Mucosa of descending colon (tissue), 3 donors: ENCODE measurements around the gene NMT2. TPM values are rescaled to one million over a fixed set of nuclear protein-coding genes. Genes with fewer than 3 reads are reported as not detected.

Experiments
- ATAC-seq: fragments of 200-7000 bp; cut with Tn5 transposase; one replicate; pipeline ENCODE4 v1.9.1; 2020; ENCODE audit warnings: mild to moderate bottlenecking, moderate library complexity
- DNase-seq, 3 donors: peaks; one replicate each; pipeline ENCODE4 v3.0.0-alpha.2; 2020
- H3K36me3 ChIP-seq: fragments of 200-600 bp; one replicate; pipeline ENCODE4 v1.8.0; 2021; ENCODE audit warnings: low read depth, mild to moderate bottlenecking
- H3K4me1 ChIP-seq: fragments of 200-600 bp; one replicate; pipeline ENCODE4 v1.8.0; 2021; ENCODE audit warnings: low read depth, mild to moderate bottlenecking
- H3K4me3 ChIP-seq: fragments of 200-600 bp; one replicate; pipeline ENCODE4 v1.8.0; 2021; ENCODE audit warnings: mild to moderate bottlenecking
- H3K9me3 ChIP-seq: fragments of 200-600 bp; one replicate; pipeline ENCODE4 v1.8.0; 2021; ENCODE audit warnings: mild to moderate bottlenecking
- CTCF ChIP-seq: fragments of 200-600 bp; IDR thresholded peaks from one replicate; pipeline ENCODE4 v1.8.0; 2022; ENCODE audit warnings: antibody characterized with exemption, mild to moderate bottlenecking
- intact Hi-C, 2 donors: fragments of 100-400 bp; cut with DNase I in 1 of 2; cut with micrococcal nuclease in 1 of 2; formaldehyde crosslinking; loops; one replicate each; pipeline versions ENCODE4 v1.11.0 to v1.11.1; 2022; cut with DNase I, micrococcal nuclease
- long read RNA-seq, 2 donors: library from polyadenylated mRNA; unstranded; transcript quantifications; one replicate each; pipeline ENCODE4 v2.0.0, GENCODE V29; 2019 to 2021
- total RNA-seq, 3 donors: library from RNA; stranded (reverse); fragmentation: NEBNext Ultra II Directional in 2 of 3; extraction: Animal tissue kit (Norgen Biotek cat#: 25700) in 2 of 3; gene quantifications; one replicate each; pipeline versions ENCODE4 v1.2.1 to v1.2.4, GENCODE V29; 2021 to 2023
- donor health status: DM: no; HTN: no; CAD: no; lungs with moderate emphysema.
- donor health status: DM: no; HTN: no; CAD: no.
- donor health status: DM: no; HTN: yes; CAD: no.

NMT2 gene
- 10 to 100 TPM; 21.8 to 26.4 (median 24.3) TPM for total RNA-seq
- long read RNA-seq, donor 1, transcript NMT2-202 (12 exons, 2,907 nt) = major isoform, 10 of 23 reads
- long read RNA-seq, donor 1, partial matches to known transcripts = 0 of 23 reads
- long read RNA-seq, donor 1, other reads (novel, unspliced or antisense) = 10 of 23 reads
- long read RNA-seq, donor 2, partial matches to known transcripts = 1 of 6 reads
- long read RNA-seq, donor 2, other reads (novel, unspliced or antisense) = 3 of 6 reads

DNA sequence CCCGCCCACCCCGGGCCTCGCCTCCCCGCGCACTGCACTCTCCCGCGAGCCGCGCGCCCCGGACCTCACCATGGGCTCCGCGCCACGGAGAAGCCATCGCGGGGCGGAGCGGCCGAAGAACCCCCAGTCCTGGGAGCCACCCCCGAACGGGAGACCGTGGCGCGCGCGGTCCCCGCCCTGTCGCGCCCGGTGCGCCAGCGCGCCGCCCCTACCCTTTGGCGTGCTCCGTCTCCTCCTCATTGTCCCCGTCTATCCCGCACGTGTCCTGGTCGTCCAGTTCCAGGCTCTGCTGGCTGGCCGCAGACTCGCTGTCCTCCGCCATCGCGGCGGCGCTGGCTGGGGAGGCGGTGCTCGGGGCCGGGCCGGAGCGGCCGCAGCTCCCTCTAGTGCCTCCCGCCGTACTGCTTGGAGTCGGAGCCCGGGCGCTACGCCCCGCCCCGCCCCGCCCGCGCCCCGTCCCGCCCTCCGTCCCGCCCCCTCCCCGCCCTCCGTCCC, at the start of gene NMT2:
Gene NMT2, minus strand, starts transcription at position 403 of the 495 bp plus-strand sequence. Its CDS starts 81 bp downstream, at position 322.
- H3K4me3 ChIP-seq = peak within 1 kb of the TSS; percentile 80
- peaks cover 11% of the 10 kb centered on the region for H3K4me1 ChIP-seq
- H3K9me3 ChIP-seq = no peaks in the 10 kb centered on the region
- DNase-seq = peak; percentile 88 to 93 (median 93)
- intact Hi-C loops = loop anchor here in 1 of 2 donors (10.0 kb wide), 1 partner anchor 64 kb away; no protein-coding TSS in a partner anchor
- TF ChIP-seq CTCF = peak; percentile 27
- no peaks in the 10 kb centered on the region for H3K36me3 ChIP-seq
- peak; percentile 88 for ATAC-seq

DNA sequence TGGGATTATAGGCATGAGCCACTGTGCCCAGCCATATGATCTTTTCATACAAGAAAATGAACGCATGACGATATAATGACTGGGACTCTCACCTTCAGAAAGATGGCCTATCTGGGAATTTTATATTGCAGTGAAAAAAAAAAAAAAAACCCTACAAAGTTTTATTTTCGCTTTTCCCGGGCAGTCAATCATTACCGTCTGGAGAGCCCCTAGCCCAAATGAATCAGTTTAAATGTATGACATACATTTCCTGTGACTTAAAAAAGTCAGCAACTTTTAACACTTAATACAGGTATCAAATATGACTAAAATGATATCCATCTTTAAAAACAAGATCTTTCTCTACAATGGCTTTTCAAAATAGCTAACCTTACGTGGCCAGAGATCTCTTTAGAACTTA, 48.2 kb upstream of the NMT2 start:
- H3K4me3 ChIP-seq = no peak overlapping the region
- no peak for TF ChIP-seq CTCF
- H3K9me3 ChIP-seq = no peaks in the 10 kb centered on the region
- no peaks in the 10 kb centered on the region for H3K4me1 ChIP-seq
- H3K36me3 ChIP-seq = no peaks in the 10 kb centered on the region
- ATAC-seq (no peak), DNase-seq (no peak)
- intact Hi-C loops = loop anchor here in 1 of 2 donors (10.0 kb wide), 1 partner anchor 158 kb away; the partner anchor contains the start of gene FAM171A1

GRCh38 chr10:15214237-15214636, 45.7 kb upstream of the NMT2 start:
- Histone ChIP-seq H3K36me3 (no peaks in the 10 kb centered on the region), H3K4me1 (no peaks in the 10 kb centered on the region), H3K9me3 (no peaks in the 10 kb centered on the region), H3K4me3 (no peak overlapping the region)
- intact Hi-C loops = loop anchor here in 1 of 2 donors (10.0 kb wide), 1 partner anchor 161 kb away; the partner anchor contains the start of gene FAM171A1
- no peak for ATAC-seq
- no peak for TF ChIP-seq CTCF
- no peak for DNase-seq

- Histone ChIP-seq H3K4me3 (no peak overlapping the region), H3K36me3 (no peaks in the 10 kb centered on the region), H3K4me1 (no peaks in the 10 kb centered on the region), H3K9me3 (no peaks in the 10 kb centered on the region)
- ATAC-seq (no peak), DNase-seq (no peak)
- TF ChIP-seq CTCF = no peak
- intact Hi-C loops = loop anchor here in 1 of 2 donors (10.0 kb wide), 1 partner anchor 161 kb away; the partner anchor contains the start of gene FAM171A1
Observed at GRCh38 chr10:15213461-15213861, 45.0 kb upstream of the NMT2 start.

GRCh38 chr10:15211464-15211979, 43.0 kb upstream of the NMT2 start:
- intact Hi-C loops = loop anchor here in 1 of 2 donors (10.0 kb wide), 1 partner anchor 163 kb away; the partner anchor contains the start of gene FAM171A1
- Histone ChIP-seq H3K4me3 (no peak overlapping the region), H3K4me1 (no peaks in the 10 kb centered on the region), H3K36me3 (no peaks in the 10 kb centered on the region), H3K9me3 (no peaks in the 10 kb centered on the region)
- TF ChIP-seq CTCF = no peak
- ATAC-seq (no peak), DNase-seq (no peak)
